Tibial nerve (tissue), 4 donors: ENCODE measurements around the gene RAP1A. TPM values are rescaled to one million over a fixed set of nuclear protein-coding genes. Genes with fewer than 3 reads are reported as not detected.

Experiments used
- DNase-seq, 2 donors: peaks; one replicate each; pipeline ENCODE4 v3.0.0-alpha.2; 2019; ENCODE audit warnings: low spot score in 2 of 2
- H3K27ac ChIP-seq, 4 donors: fragments of 200-600 bp; sonication (generic) in 3 of 4; one replicate each; pipeline ENCODE4 v1.5.1; 2017 to 2019; ENCODE audit warnings: mild to moderate bottlenecking in 1 of 4
- H3K27me3 ChIP-seq, 2 donors: fragments of 200-600 bp; sonication (generic) in 1 of 2; one replicate each; pipeline versions ENCODE4 v1.5.1 to v1.6.0; 2017 to 2019
- H3K36me3 ChIP-seq, 3 donors: fragments of 200-600 bp; sonication (generic); one replicate each; pipeline ENCODE4 v1.5.1; 2018 to 2019
- H3K4me1 ChIP-seq, 4 donors: fragments of 200-600 bp; sonication (generic) in 3 of 4; one replicate each; pipeline ENCODE4 v1.5.1; 2017 to 2019
- H3K4me3 ChIP-seq, 4 donors: fragments of 200-600 bp; sonication (generic) in 3 of 4; one replicate each; pipeline ENCODE4 v1.5.1; 2017 to 2019; ENCODE audit warnings: mild to moderate bottlenecking in 1 of 4, moderate library complexity in 1 of 4
- H3K9me3 ChIP-seq, 4 donors: fragments of 200-600 bp; sonication (generic) in 3 of 4; one replicate each; pipeline ENCODE4 v1.5.1; 2017 to 2019
- EP300 ChIP-seq, 2 donors: sonication (generic); formaldehyde crosslinking; IDR thresholded peaks; one replicate each; pipeline ENCODE4 v1.6.1; 2017; ENCODE audit warnings: antibody characterized with exemption in 2 of 2, mild to moderate bottlenecking in 1 of 2
- POLR2A ChIP-seq, 2 donors: fragments of 450-650 bp; IDR thresholded peaks; one replicate each; pipeline ENCODE4 v1.6.1; 2017; ENCODE audit warnings: antibody characterized with exemption in 2 of 2, mild to moderate bottlenecking in 2 of 2, moderate library complexity in 2 of 2
- WGBS, 2 donors: methylation state at CpG; one replicate each; pipeline ENCODE4 v1.1.5; 2018; 5-methylcytosine and 5-hydroxymethylcytosine counted together
- total RNA-seq, 4 donors: library from RNA; depleted of rRNA; stranded (reverse); fragments of >200 nt; gene quantifications; one replicate each; pipeline ENCODE4 v1.1.0, GENCODE V29; 2016
- TF ChIP-seq, protein P1 (sequence below), 5 experiments: fragments of 200-600 bp in 3 of 5; fragments of 450-650 bp in 2 of 5; sonication (generic) in 3 of 5; IDR thresholded peaks; one replicate each; pipeline ENCODE4 v1.5.1; 2016 to 2019; ENCODE audit warnings: antibody characterized with exemption in 5 of 5, mild to moderate bottlenecking in 3 of 5, moderate library complexity in 2 of 5

Gene RAP1A
- total RNA-seq, 4 donors from 2014 or later = 45.5 to 48.7 (median 46.8) TPM

- DNase-seq = no peak
- H3K4me1 ChIP-seq = peaks cover 0 to 53% (median 7%) of the 10 kb centered on the region in 4 donors
- peaks cover 0 to 6% (median 0%) of the 10 kb centered on the region in 3 donors for H3K36me3 ChIP-seq
- TF ChIP-seq, protein P1, sequence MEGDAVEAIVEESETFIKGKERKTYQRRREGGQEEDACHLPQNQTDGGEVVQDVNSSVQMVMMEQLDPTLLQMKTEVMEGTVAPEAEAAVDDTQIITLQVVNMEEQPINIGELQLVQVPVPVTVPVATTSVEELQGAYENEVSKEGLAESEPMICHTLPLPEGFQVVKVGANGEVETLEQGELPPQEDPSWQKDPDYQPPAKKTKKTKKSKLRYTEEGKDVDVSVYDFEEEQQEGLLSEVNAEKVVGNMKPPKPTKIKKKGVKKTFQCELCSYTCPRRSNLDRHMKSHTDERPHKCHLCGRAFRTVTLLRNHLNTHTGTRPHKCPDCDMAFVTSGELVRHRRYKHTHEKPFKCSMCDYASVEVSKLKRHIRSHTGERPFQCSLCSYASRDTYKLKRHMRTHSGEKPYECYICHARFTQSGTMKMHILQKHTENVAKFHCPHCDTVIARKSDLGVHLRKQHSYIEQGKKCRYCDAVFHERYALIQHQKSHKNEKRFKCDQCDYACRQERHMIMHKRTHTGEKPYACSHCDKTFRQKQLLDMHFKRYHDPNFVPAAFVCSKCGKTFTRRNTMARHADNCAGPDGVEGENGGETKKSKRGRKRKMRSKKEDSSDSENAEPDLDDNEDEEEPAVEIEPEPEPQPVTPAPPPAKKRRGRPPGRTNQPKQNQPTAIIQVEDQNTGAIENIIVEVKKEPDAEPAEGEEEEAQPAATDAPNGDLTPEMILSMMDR (IDR thresholded peaks at IDR 0.05) = no peak
- TF ChIP-seq POLR2A (IDR thresholded peaks at IDR 0.05) (no peak), EP300 (IDR thresholded peaks at IDR 0.05) (no peak)
- no peaks in the 10 kb centered on the region for H3K9me3 ChIP-seq
- no peaks in the 10 kb centered on the region for H3K27me3 ChIP-seq
- no peak overlapping the region for H3K27ac ChIP-seq
- H3K4me3 ChIP-seq = no peak overlapping the region
- 97 to 98% methylated on average over 3 of the region's 3 CpGs for WGBS, 2 donors
Observed at GRCh38 chr1:111643696-111644095, 24.1 kb downstream of the RAP1A start.

- peaks cover 0 to 53% (median 11%) of the 10 kb centered on the region in 4 donors for H3K4me1 ChIP-seq
- H3K9me3 ChIP-seq = no peaks in the 10 kb centered on the region
- DNase-seq = no peak
- H3K27me3 ChIP-seq = no peaks in the 10 kb centered on the region
- H3K27ac ChIP-seq = no peak overlapping the region
- peaks cover 0 to 11% (median 0%) of the 10 kb centered on the region in 3 donors for H3K36me3 ChIP-seq
- WGBS, 2 donors = 85 to 94% methylated on average over 1 of the region's 1 CpG
- H3K4me3 ChIP-seq = no peak overlapping the region
- TF ChIP-seq, protein P1 (IDR thresholded peaks at IDR 0.05) = no peak
- TF ChIP-seq POLR2A (IDR thresholded peaks at IDR 0.05) (no peak), EP300 (IDR thresholded peaks at IDR 0.05) (no peak)
Observed at GRCh38 chr1:111644506-111644905, 24.9 kb downstream of the RAP1A start.

GRCh38 chr1:111647736-111648135 is 28.1 kb downstream of the RAP1A start:
- peaks cover 0 to 11% (median 0%) of the 10 kb centered on the region in 3 donors for H3K36me3 ChIP-seq
- WGBS, 2 donors = 96 to 97% methylated on average over 1 of the region's 1 CpG
- no peak for DNase-seq

DNA sequence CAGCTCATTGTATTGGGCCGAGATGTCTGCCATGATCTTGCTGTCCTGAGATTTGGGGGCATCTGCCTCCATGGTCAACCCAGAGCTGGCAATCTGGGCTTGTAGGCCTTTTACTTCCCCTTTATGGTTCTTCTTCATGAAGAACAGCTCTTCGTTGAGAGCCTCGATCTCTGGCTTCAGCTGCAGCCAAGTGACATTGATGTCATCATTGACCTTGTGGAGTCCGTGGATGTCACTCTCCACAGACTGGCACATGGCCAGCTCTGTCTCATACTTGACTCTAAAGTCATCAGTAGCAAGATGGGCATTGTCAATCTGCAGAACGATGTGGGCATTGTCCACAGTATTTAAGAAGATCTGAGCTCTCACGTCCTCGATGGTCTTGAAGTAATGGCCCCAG is 29.2 kb downstream of the RAP1A start:
- WGBS, 2 donors = 56 to 68% methylated on average over 7 of the region's 7 CpGs
- no peak for TF ChIP-seq POLR2A (IDR thresholded peaks at IDR 0.05)
- TF ChIP-seq, protein P1 (IDR thresholded peaks at IDR 0.05) = no peak
- no peak for TF ChIP-seq EP300 (IDR thresholded peaks at IDR 0.05)
- no peak for DNase-seq
- peaks cover 0 to 51% (median 13%) of the 10 kb centered on the region in 4 donors for H3K4me1 ChIP-seq
- peaks cover 0 to 11% (median 0%) of the 10 kb centered on the region in 3 donors for H3K36me3 ChIP-seq
- H3K4me3 ChIP-seq = no peak overlapping the region
- H3K9me3 ChIP-seq = no peaks in the 10 kb centered on the region
- H3K27ac ChIP-seq = no peak overlapping the region
- H3K27me3 ChIP-seq = no peaks in the 10 kb centered on the region

More at GRCh38 chr1:111647736-111648135, 28.1 kb downstream of the RAP1A start:
- TF ChIP-seq POLR2A (IDR thresholded peaks at IDR 0.05) (no peak), EP300 (IDR thresholded peaks at IDR 0.05) (no peak)
- TF ChIP-seq, protein P1 (IDR thresholded peaks at IDR 0.05) = no peak
- H3K27me3 ChIP-seq = no peaks in the 10 kb centered on the region
- H3K27ac ChIP-seq = no peak overlapping the region
- no peak overlapping the region for H3K4me3 ChIP-seq
- H3K4me1 ChIP-seq = peaks cover 0 to 46% (median 12%) of the 10 kb centered on the region in 4 donors
- H3K9me3 ChIP-seq = no peaks in the 10 kb centered on the region

DNA sequence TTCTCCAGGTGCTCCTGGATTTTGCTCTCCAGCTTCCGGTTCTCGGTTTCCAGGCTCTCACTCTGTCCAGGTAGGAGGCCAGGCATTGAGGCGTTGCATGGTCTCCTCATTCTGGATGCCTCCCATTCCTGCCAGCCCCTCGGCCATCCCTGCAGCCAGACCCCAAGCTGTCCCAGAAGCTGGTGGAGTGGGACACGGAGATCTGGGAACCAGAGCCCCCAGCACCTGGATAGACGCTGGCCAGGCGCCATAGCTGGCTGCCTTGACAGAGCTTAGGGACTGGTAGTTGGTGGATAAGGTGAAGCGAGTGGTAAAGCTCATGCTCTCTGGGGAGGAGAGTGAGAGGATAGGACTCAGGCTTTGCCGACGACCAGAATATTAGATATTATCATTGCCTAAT is 29.6 kb downstream of the RAP1A start:
- Histone ChIP-seq H3K4me1 (peaks cover 0 to 50% (median 14%) of the 10 kb centered on the region in 4 donors), H3K4me3 (no peak overlapping the region), H3K27ac (no peak overlapping the region), H3K36me3 (peaks cover 0 to 11% (median 0%) of the 10 kb centered on the region in 3 donors), H3K9me3 (no peaks in the 10 kb centered on the region), H3K27me3 (no peaks in the 10 kb centered on the region)
- no peak for DNase-seq
- TF ChIP-seq POLR2A (IDR thresholded peaks at IDR 0.05) (no peak), EP300 (IDR thresholded peaks at IDR 0.05) (no peak)
- TF ChIP-seq, protein P1 (IDR thresholded peaks at IDR 0.05) = no peak
- 87 to 89% methylated on average over 10 of the region's 10 CpGs for WGBS, 2 donors
